Fibroblast of lung (primary cell): ENCODE results near the gene INAFM1.

Experiments used
- EZH2 ChIP-seq: IDR thresholded peaks from 2 replicates; pipeline ENCODE4 v1.5.1; 2012; ENCODE audit warnings: low read length, control low read depth, mild to moderate bottlenecking; ENCODE audit errors: missing control alignments
- TF ChIP-seq, protein P1 (sequence below), 2 donors: IDR thresholded peaks in 1 of 2; conservative IDR thresholded peaks in 1 of 2; 1 replicate in 1 of 2; 2 replicates in 1 of 2; pipeline ENCODE4 v1.5.1; 2011 to 2012; ENCODE audit warnings: low read length in 2 of 2, control low read depth in 1 of 2, inconsistent platforms in 1 of 2, low read depth in 1 of 2, mild to moderate bottlenecking in 1 of 2

DNA sequence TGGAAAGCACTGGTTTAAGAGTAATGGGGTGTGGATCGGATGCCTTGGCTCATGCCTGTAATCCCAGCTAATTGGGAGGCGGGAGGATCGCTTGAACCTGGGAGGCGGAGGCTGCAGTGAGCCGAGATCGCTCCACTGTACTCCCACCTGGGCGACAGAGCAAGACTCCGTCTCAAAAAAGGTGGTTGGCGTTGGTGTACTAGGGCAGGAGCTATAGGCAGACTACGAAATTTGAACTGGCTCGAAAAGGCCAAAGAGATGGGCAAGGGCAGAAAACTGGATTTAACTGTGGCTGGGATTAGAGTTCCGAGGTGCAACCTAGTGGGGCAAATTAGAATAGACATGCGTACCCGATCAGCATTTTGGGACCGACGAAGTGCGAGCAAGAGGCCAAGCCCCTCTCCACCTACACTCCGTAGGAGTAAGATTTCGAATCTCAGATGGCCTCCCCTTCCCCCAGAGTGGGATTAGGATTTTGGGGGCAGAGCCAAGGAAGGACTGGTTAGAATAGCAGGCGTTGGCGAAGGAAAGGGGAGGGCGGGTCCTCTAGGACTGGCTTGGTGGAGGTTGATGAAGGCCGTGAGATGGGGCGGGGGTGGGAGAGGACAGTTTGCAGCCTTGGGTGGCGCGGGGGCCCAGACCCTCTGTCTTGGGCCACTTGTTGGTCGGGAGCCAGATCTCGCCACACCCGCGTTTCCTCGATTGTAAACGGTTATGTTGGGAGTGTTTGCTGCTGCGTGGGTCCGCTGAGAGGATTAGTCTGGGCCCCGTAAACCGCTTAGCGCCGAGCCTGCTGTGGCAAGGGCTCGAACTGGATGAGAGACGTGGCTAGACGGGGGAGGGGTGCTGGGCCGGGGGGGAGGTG lies 2.0 kb upstream of the INAFM1 start:
- TF ChIP-seq, protein P1, sequence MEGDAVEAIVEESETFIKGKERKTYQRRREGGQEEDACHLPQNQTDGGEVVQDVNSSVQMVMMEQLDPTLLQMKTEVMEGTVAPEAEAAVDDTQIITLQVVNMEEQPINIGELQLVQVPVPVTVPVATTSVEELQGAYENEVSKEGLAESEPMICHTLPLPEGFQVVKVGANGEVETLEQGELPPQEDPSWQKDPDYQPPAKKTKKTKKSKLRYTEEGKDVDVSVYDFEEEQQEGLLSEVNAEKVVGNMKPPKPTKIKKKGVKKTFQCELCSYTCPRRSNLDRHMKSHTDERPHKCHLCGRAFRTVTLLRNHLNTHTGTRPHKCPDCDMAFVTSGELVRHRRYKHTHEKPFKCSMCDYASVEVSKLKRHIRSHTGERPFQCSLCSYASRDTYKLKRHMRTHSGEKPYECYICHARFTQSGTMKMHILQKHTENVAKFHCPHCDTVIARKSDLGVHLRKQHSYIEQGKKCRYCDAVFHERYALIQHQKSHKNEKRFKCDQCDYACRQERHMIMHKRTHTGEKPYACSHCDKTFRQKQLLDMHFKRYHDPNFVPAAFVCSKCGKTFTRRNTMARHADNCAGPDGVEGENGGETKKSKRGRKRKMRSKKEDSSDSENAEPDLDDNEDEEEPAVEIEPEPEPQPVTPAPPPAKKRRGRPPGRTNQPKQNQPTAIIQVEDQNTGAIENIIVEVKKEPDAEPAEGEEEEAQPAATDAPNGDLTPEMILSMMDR (conservative IDR thresholded peaks at IDR 0.05 in 1 of 2, IDR thresholded peaks at IDR 0.05 in 1 of 2; ENCODE audit: low read depth in 1 of 2, low read length in 2 of 2): no peak
- no peak for TF ChIP-seq EZH2
